Measurements from ENCODE around the gene TMTC2. TPM values are rescaled to one million over a fixed set of nuclear protein-coding genes. Genes with fewer than 3 reads are reported as not detected.

The TMTC2 gene
- total RNA-seq, 2 donors from 2014 or later = 4.7 to 9.0 TPM

DNA sequence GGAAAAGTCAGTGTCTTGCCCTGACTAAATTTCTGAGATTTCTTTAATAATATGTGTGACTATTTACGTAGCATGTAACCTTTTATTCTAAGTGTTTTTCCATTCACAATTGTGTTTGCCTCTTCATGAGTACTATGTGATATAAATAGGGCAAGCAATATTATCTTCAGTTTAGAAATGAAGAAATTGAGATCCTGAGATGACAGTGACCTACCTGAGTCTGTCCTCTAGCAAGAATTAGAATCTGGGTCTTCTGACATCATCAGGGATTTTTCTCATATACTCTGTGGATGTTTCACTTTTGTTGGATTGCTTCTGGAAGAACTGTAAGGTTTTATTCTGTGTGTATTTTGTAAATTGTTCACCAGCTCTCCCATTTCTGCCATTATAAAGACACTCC is 35.0 kb downstream of the TMTC2 start:
- ATAC-seq (replicated peaks in 1 of 2) (no peak), DNase-seq (no peak)
- Mint-ChIP-seq H3K4me3 (no peak overlapping the region), H3K36me3 (ENCODE audit: insufficient read depth in 2 of 2) (no peaks in the 10 kb centered on the region), H3K27ac (no peak overlapping the region), H3K4me1 (ENCODE audit: low read depth) (no peaks in the 10 kb centered on the region), H3K9me3 (no peaks in the 10 kb centered on the region), H3K27me3 (ENCODE audit: low read depth) (no peaks in the 10 kb centered on the region)

DNA sequence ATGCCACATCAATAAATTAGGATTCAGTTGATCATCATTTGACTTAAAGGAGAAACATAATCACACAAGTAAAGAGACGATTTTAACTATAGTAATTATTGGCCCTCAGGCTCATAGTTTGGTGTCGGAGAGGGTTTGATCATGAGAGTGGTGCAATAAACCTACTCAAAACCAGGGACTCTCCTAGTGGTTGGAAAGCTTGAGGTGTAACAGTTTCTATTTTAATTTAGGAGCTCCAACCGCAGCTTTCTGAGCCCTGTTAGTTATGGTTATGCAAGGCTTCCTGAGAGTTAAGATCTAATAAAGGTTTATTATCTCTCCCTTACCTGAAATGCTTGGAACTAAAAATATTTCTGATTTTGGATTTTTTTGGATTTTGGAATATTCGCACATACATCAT is 36.4 kb downstream of the TMTC2 start:
- Mint-ChIP-seq H3K4me3 (peak overlapping the region in 1 of 2 donors; percentile 47), H3K36me3 (ENCODE audit: insufficient read depth in 2 of 2) (no peaks in the 10 kb centered on the region), H3K27ac (no peak overlapping the region), H3K9me3 (no peaks in the 10 kb centered on the region), H3K4me1 (ENCODE audit: low read depth) (no peaks in the 10 kb centered on the region), H3K27me3 (ENCODE audit: low read depth) (no peaks in the 10 kb centered on the region)
- peak in 1 of 2 donors; percentile 9 for DNase-seq
- peak; percentile 72 to 87 for ATAC-seq (replicated peaks in 1 of 2)

DNA sequence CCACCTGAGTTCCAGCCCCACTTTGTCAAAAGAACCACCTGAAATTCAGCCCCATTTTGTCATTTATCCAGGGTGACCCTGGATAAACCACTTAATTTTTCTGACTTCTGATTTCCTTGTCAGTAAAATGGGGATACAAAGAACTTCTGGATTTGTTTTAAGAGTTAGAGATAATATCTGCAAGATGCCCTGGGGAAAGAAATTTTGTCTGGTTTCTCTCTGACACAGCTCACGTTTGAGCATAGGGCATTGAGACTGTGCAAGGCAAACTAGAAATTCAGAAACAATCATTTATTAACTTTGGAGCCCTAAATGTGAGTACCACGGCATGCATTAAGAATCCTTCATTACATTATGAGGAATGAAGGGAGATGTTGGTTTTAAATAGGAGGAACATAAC is 37.2 kb downstream of the TMTC2 start:
- Mint-ChIP-seq H3K4me1 (ENCODE audit: low read depth) (no peaks in the 10 kb centered on the region), H3K9me3 (no peaks in the 10 kb centered on the region), H3K27me3 (ENCODE audit: low read depth) (no peaks in the 10 kb centered on the region), H3K36me3 (ENCODE audit: insufficient read depth in 2 of 2) (no peaks in the 10 kb centered on the region), H3K4me3 (no peak overlapping the region), H3K27ac (no peak overlapping the region)
- no peak for ATAC-seq (replicated peaks in 1 of 2)
- no peak for DNase-seq

DNA sequence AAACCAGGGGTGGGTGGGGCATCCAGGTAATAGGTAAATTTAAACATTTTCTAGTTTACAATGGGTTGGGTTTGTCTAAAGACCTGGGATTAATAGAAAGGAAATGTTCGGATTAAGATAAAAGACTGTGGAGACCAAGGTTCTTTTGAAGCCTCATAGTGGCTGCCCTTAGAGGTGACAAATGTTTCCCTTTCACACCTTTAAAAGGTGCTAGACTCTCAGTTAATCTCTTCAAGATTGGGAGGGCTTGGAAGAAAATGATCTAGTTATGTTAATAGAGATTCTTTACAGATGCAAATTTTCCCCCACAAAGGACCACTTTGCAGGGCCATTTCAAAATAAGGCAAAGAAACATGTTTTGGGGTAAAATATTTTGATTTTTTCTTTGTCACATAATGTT is 39.0 kb downstream of the TMTC2 start:
- Mint-ChIP-seq H3K27me3 (ENCODE audit: low read depth) (no peaks in the 10 kb centered on the region), H3K36me3 (ENCODE audit: insufficient read depth in 2 of 2) (peaks cover 3 to 4% of the 10 kb centered on the region in 2 donors), H3K4me1 (ENCODE audit: low read depth) (no peaks in the 10 kb centered on the region), H3K27ac (no peak overlapping the region), H3K9me3 (peaks cover 0 to 2% of the 10 kb centered on the region in 2 donors), H3K4me3 (no peak overlapping the region)
- DNase-seq (no peak), ATAC-seq (replicated peaks in 1 of 2) (no peak)

DNA sequence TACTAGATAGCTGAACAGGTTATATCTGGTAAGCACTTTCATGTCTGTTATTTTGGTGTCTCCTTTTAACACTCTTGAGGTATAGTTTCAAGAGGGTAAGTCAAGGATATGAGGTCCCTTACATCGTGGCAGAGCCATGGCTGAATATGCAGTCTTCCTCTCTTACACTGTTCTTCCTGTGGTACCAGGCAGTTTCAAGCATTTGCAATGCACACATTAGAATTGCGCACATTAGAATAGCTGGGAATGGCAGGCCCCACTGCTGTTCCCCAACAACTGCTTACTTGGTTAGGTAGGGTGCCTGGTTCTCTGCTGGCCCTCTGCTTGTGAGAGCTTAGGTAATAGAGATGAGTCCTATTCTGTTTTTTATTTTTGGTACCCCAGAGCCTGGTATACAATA is 41.2 kb downstream of the TMTC2 start:
- no peak for ATAC-seq (replicated peaks in 1 of 2)
- Mint-ChIP-seq H3K4me1 (ENCODE audit: low read depth) (no peaks in the 10 kb centered on the region), H3K27me3 (ENCODE audit: low read depth) (no peaks in the 10 kb centered on the region), H3K4me3 (no peak overlapping the region), H3K36me3 (ENCODE audit: insufficient read depth in 2 of 2) (peaks cover 3 to 4% of the 10 kb centered on the region in 2 donors), H3K9me3 (peaks cover 0 to 2% of the 10 kb centered on the region in 2 donors), H3K27ac (no peak overlapping the region)
- DNase-seq = no peak

DNA sequence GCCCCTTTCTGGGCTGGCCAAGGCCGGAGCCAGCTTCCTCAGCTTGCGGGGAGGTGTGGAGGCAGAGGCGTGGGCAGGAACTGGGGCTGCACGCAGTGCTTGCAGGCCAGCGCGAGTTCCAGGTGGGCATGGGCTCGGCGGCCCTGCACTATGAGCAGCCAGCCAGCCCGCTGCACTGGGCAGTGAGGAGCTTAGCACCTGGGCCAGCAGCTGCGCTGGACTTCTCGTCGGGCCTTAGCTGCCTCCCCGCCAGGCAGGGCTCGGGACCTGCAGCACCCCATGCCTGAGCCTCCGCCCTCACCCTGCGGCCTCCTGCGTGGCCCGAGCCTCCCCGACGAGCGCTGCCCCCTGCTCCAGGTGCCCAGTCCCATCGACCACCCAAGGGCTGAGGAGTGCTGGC is 42.0 kb downstream of the TMTC2 start:
- H3K36me3 Mint-ChIP-seq (ENCODE audit: insufficient read depth in 2 of 2) = peaks cover 3 to 4% of the 10 kb centered on the region in 2 donors
- ATAC-seq (replicated peaks in 1 of 2) (no peak), DNase-seq (no peak)
- H3K27ac Mint-ChIP-seq = no peak overlapping the region
- H3K27me3 Mint-ChIP-seq (ENCODE audit: low read depth) = no peaks in the 10 kb centered on the region
- H3K4me1 Mint-ChIP-seq (ENCODE audit: low read depth) = no peaks in the 10 kb centered on the region
- no peak overlapping the region for H3K4me3 Mint-ChIP-seq
- H3K9me3 Mint-ChIP-seq = peaks cover 0 to 2% of the 10 kb centered on the region in 2 donors

DNA sequence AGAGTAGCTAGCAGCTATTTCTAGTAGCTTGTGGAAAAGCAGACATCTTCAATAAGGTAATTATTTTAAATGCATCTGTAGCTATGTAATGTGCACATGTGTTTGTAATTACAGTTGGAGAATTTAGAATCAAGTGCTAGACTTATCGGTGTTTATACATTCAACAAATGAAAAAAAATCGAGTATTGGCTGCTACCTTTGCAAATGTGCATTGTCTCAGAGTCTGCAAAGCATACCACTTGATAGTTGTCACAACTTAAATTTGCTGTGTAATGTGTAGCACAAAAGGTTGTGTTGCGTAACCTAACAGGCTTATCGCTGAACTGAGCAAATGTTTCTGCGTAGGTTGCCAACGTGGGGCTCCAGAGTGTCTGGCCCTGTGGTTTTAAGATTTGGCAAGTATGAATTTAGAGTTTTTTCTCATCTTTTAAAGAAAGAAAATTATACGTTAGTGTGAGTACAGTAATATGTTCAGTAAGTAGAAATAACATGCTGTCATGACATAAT is 44.3 kb downstream of the TMTC2 start:
- Mint-ChIP-seq H3K4me3 (no peak overlapping the region), H3K4me1 (ENCODE audit: low read depth) (no peaks in the 10 kb centered on the region), H3K27me3 (ENCODE audit: low read depth) (no peaks in the 10 kb centered on the region), H3K36me3 (ENCODE audit: insufficient read depth in 2 of 2) (peaks cover 3 to 4% of the 10 kb centered on the region in 2 donors), H3K9me3 (peaks cover 0 to 2% of the 10 kb centered on the region in 2 donors), H3K27ac (no peak overlapping the region)
- DNase-seq = no peak
- ATAC-seq (replicated peaks in 1 of 2) = no peak

DNA sequence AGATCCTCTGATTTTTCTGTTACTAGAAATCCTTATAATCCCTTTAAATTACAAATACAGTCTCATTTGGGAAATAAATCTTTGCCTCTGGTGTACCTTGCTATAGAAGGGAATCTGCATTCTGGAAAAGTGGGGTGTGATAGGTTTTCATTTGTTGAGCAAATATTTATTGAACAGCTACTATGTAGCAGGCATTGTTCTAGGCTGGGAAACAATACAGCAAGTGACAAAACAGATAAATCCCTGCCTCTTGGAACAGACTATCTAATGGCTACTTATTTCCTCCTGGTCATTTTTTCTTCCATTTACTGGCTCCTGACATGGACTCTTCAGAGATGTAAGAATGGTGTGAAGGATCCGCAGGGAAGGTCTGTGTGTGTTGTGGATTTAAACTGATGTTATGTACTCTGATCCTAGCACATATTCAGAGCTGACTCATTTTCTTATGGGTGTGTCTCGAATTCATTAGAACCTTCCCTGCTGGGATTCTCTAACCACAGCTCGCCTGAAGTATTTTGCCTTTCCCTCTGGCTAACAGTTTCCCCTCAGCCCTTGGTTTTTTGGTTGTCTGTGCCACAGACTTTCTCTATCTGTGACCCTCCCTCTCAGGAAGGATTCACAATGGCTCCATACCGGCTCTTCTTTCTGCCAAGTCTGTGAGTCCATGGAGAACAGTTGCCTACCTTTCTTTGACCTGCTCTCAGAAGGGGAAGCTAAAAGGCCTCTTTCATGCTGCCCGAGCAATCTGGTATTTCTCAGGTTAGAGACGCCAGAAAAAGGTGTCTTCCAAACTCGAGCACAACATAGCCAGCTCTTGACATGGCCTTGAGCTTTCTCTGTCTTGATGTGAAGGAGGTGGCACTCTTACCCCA is 53.7 kb downstream of the TMTC2 start:
- Mint-ChIP-seq H3K27ac (no peak overlapping the region), H3K4me3 (no peak overlapping the region), H3K27me3 (ENCODE audit: low read depth) (no peaks in the 10 kb centered on the region), H3K36me3 (ENCODE audit: insufficient read depth in 2 of 2) (no peaks in the 10 kb centered on the region), H3K9me3 (no peaks in the 10 kb centered on the region), H3K4me1 (ENCODE audit: low read depth) (no peaks in the 10 kb centered on the region)
- no peak for DNase-seq
- ATAC-seq (replicated peaks in 1 of 2) = no peak

DNA sequence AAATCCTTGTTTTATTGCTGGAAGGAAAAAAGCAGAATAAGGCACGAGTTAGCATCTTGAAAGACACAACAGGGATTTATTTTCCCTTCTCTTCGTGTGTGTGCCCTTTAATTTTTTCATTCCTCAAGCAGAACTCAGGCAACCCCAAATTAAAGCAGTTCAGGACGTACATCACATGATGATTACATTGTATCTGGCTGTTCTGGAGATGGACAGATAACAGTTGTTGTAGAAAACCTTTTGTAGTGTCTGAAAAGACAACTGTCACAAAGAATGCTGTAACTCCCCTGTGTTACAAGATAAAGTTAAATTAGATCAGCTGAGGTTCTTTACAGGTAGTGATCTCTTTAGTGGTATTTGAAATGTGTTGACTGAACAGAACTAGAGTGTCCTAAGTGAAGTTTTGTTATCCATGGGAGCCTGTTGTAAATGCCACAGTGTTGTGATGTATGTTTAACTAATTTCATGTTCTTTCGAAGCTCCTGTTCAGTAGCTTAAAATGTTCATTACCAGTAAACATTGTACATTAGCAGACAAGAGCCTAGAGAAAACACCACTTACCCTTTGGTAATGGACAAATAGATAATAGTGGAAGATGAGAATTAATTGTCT is 58.5 kb downstream of the TMTC2 start:
- Mint-ChIP-seq H3K4me1 (ENCODE audit: low read depth) (no peaks in the 10 kb centered on the region), H3K9me3 (no peaks in the 10 kb centered on the region), H3K27ac (no peak overlapping the region), H3K4me3 (no peak overlapping the region), H3K36me3 (ENCODE audit: insufficient read depth in 2 of 2) (no peaks in the 10 kb centered on the region), H3K27me3 (ENCODE audit: low read depth) (no peaks in the 10 kb centered on the region)
- DNase-seq (no peak), ATAC-seq (replicated peaks in 1 of 2) (no peak)

DNA sequence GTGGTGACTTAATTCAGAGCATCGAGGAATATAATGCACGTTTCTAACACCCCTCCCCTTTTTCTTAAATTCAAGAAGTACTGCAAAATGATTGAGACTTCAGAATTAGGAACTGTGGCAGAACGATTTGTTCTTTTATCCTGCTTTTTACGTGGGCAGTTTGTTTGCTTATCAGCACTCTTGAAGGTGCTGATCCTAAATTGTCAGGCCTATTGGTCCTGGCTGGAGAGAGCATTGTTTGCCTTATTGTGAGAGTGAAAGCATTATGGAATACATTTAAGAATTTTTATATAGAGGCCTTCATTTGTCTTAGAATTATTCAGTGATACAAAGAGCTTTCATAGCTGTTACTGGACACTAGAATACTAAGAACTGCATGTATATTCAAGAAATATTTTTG is 59.1 kb downstream of the TMTC2 start:
- Mint-ChIP-seq H3K27me3 (ENCODE audit: low read depth) (no peaks in the 10 kb centered on the region), H3K36me3 (ENCODE audit: insufficient read depth in 2 of 2) (no peaks in the 10 kb centered on the region)
- DNase-seq = no peak

DNA sequence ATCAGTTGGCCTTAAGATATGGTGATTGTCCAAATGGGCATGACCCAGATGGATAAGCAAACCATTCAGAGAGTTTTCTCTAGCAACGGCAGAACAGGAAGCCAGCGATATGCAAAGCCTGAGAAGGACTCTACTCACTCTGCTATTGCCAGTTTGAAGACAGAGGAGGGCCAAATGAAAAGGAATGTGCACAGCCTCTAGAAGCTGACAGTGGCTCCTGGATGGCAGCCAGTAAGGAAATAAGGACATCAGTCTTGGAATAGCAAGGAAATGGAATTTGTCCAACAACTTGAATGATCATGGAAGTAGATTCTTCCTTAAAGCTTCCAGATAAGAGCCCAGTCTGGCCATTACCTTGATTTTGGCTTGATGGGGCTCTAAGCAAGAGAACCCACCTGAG is 60.0 kb downstream of the TMTC2 start:
- H3K27me3 Mint-ChIP-seq (ENCODE audit: low read depth) = no peaks in the 10 kb centered on the region
- no peaks in the 10 kb centered on the region for H3K4me1 Mint-ChIP-seq (ENCODE audit: low read depth)

More for the DNA sequence above, 59.1 kb downstream of the TMTC2 start:
- Mint-ChIP-seq H3K4me3 (no peak overlapping the region), H3K4me1 (ENCODE audit: low read depth) (no peaks in the 10 kb centered on the region), H3K27ac (no peak overlapping the region), H3K9me3 (no peaks in the 10 kb centered on the region)
- no peak for ATAC-seq (replicated peaks in 1 of 2)

DNA sequence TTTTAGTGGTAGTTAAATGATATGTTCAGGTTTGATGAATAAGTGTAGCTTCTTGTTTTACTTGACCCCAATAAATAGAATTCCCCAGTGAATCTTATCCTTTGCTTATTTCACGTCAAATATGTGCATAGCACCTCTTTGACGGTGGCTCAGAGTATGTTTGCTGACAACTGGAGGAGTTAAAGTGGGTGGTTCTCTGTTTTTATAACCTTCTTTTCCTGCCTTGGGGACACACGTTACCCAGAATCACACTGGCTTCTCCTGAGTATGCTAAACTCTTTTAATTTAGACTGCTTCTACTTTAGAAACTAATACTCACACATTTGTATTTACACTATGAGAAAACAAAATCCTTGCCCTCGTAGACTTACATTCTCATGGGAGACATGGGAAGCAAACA is 62.3 kb downstream of the TMTC2 start:
- Mint-ChIP-seq H3K4me1 (ENCODE audit: low read depth) (no peaks in the 10 kb centered on the region), H3K4me3 (no peak overlapping the region), H3K36me3 (ENCODE audit: insufficient read depth in 2 of 2) (no peaks in the 10 kb centered on the region), H3K9me3 (no peaks in the 10 kb centered on the region), H3K27ac (no peak overlapping the region), H3K27me3 (ENCODE audit: low read depth) (no peaks in the 10 kb centered on the region)
- DNase-seq = no peak
- ATAC-seq (replicated peaks in 1 of 2) = no peak

More for the DNA sequence above, 60.0 kb downstream of the TMTC2 start:
- H3K4me3 Mint-ChIP-seq = no peak overlapping the region
- H3K27ac Mint-ChIP-seq = no peak overlapping the region
- ATAC-seq (replicated peaks in 1 of 2) = no peak
- no peaks in the 10 kb centered on the region for H3K36me3 Mint-ChIP-seq (ENCODE audit: insufficient read depth in 2 of 2)
- H3K9me3 Mint-ChIP-seq = no peaks in the 10 kb centered on the region
- DNase-seq = no peak

DNA sequence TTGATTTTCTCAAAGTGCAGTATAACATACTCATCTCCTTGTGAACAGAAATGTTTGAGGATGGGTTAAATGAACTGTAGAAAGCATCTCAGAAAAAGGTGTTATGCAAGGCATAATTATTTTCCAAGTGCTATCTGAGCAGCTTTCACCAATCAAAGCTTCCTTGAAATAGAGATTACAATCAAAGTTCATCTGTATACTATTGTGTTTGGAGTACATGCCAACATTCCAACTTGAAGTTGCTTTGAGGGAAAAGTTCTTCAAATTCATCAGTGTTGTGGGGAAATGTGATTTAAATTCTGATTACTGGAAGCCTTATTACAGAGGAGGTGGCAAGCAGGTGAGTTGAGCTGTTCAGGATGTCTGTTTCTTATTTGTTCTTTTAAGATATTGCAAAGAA is 68.2 kb downstream of the TMTC2 start:
- ATAC-seq (replicated peaks in 1 of 2) (no peak), DNase-seq (no peak)
- H3K4me1 Mint-ChIP-seq (ENCODE audit: low read depth) = no peaks in the 10 kb centered on the region
- no peak overlapping the region for H3K27ac Mint-ChIP-seq
- no peaks in the 10 kb centered on the region for H3K9me3 Mint-ChIP-seq
- no peak overlapping the region for H3K4me3 Mint-ChIP-seq
- no peaks in the 10 kb centered on the region for H3K36me3 Mint-ChIP-seq (ENCODE audit: insufficient read depth in 2 of 2)
- no peaks in the 10 kb centered on the region for H3K27me3 Mint-ChIP-seq (ENCODE audit: low read depth)
